Loucy (cell line): Measurements from ENCODE around the gene GTPBP6.

Source experiments
- H2AFZ ChIP-seq: fragments of 200-600 bp; sonication (generic); 2 replicates; pipeline ENCODE4 v1.6.0; 2016; ENCODE audit warnings: antibody characterized with exemption, mild to moderate bottlenecking, low read length, moderate library complexity
- H3F3A ChIP-seq: fragments of 200-600 bp; 2 replicates; pipeline ENCODE4 v1.6.0; 2016; ENCODE audit warnings: antibody characterized with exemption, low read depth, mild to moderate bottlenecking
- H3K27me3 ChIP-seq: fragments of 200-600 bp; sonication (generic); 2 replicates; pipeline ENCODE4 v1.6.1; 2014; ENCODE audit warnings: low read length, mild to moderate bottlenecking; ENCODE audit not compliant: insufficient read depth, poor library complexity, severe bottlenecking
- H3K36me3 ChIP-seq: fragments of 200-600 bp; sonication (generic); 2 replicates; pipeline ENCODE4 v1.6.1; 2016; ENCODE audit warnings: low read length; ENCODE audit not compliant: insufficient read depth
- H3K4me1 ChIP-seq: fragments of 200-600 bp; sonication (generic); 2 replicates; pipeline ENCODE4 v1.5.1; 2014; ENCODE audit warnings: low read length, mild to moderate bottlenecking; ENCODE audit not compliant: insufficient read depth, poor library complexity, severe bottlenecking
- H3K4me2 ChIP-seq: fragments of 200-600 bp; sonication (generic); 2 replicates; pipeline ENCODE4 v1.6.0; 2014; ENCODE audit warnings: antibody characterized with exemption, low read length, low read depth, mild to moderate bottlenecking; ENCODE audit not compliant: poor library complexity, severe bottlenecking
- H3K4me3 ChIP-seq: fragments of 200-600 bp; sonication (generic); 2 replicates; pipeline ENCODE4 v1.5.1; 2014; ENCODE audit warnings: low read length, mild to moderate bottlenecking, mixed read lengths; ENCODE audit not compliant: poor library complexity, severe bottlenecking
- H3K79me2 ChIP-seq: fragments of 200-600 bp; sonication (generic); 2 replicates; pipeline ENCODE4 v1.6.1; 2014; ENCODE audit warnings: low read length; ENCODE audit not compliant: insufficient read depth
- H3K9ac ChIP-seq: fragments of 200-600 bp; sonication (generic); 2 replicates; pipeline ENCODE4 v1.6.0; 2014; ENCODE audit warnings: mild to moderate bottlenecking, low read depth, low read length, moderate library complexity; ENCODE audit not compliant: poor library complexity, severe bottlenecking
- H3K9me2 ChIP-seq: fragments of 200-600 bp; sonication (generic); replicated peaks from 2 replicates; pipeline ENCODE4 v1.6.1; 2016; ENCODE audit warnings: low read depth, low read length, mixed read lengths
- H3K9me3 ChIP-seq: fragments of 200-600 bp; sonication (generic); 2 replicates; pipeline ENCODE4 v1.6.1; 2014; ENCODE audit warnings: mild to moderate bottlenecking, antibody characterized with exemption, low read length, low read depth; ENCODE audit not compliant: insufficient read depth
- H4K20me1 ChIP-seq: fragments of 200-600 bp; sonication (generic); 2 replicates; pipeline ENCODE4 v1.6.0; 2014; ENCODE audit warnings: antibody characterized with exemption, low read length, mild to moderate bottlenecking; ENCODE audit not compliant: insufficient read depth, poor library complexity, severe bottlenecking
- CTCF ChIP-seq: fragments of 200-600 bp; sonication (generic); conservative IDR thresholded peaks from 2 replicates; pipeline ENCODE4 v1.5.1; 2014; ENCODE audit warnings: mild to moderate bottlenecking, antibody characterized with exemption, low read length
- EZH2phosphoT487 ChIP-seq: fragments of 200-600 bp; IDR thresholded peaks from 2 replicates; pipeline ENCODE4 v1.6.1; 2018; ENCODE audit warnings: antibody characterized with exemption, mild to moderate bottlenecking, moderate library complexity, borderline replicate concordance

GTPBP6 gene

DNA sequence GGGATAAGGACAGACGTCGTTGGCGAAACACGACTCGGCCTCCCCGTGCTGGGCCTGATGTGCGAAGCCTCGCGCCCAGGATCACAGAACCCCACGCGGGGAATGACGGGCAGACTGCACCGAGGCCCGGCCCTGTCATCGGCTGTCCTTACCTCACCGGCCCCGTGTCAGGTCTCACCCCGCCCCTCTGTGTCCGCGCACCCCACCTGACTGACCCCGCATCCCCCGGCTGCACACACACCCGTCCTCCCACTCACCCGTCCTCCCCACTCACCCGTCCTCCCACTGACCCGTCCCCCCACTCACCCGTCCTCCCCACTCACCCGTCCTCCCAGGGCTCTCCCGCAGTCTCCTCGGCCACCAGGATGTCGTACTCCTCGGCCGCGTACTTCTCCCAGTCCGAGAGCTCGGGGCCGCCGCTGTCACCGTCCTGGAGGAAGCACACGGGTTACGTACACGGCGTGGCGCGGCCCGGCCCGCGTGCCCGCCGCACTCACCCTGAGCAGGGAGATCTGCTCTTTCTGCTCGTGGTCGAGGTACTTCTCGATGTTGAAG is 19.8 kb upstream of the GTPBP6 start:
- Histone ChIP-seq H3K9me3 (no peaks in the 10 kb centered on the region), H3K9me2 (no peaks in the 10 kb centered on the region), H3K4me3 (no peak overlapping the region), H3K4me2 (no peak overlapping the region), H4K20me1 (no peaks in the 10 kb centered on the region), H3F3A (no peaks in the 10 kb centered on the region), H3K27me3 (no peaks in the 10 kb centered on the region), H3K4me1 (no peaks in the 10 kb centered on the region), H2AFZ (no peak overlapping the region), H3K79me2 (no peaks in the 10 kb centered on the region), H3K9ac (no peak overlapping the region), H3K36me3 (no peaks in the 10 kb centered on the region; the same call in 1 of the 2 replicates)
- TF ChIP-seq EZH2phosphoT487 (no peak), CTCF (no peak)

GRCh38 chrX:337331-337831 is 18.8 kb upstream of the GTPBP6 start:
- H3K36me3 ChIP-seq: no peaks in the 10 kb centered on the region; the same call in 1 of the 2 replicates
- H3K9me3 ChIP-seq: no peaks in the 10 kb centered on the region

DNA sequence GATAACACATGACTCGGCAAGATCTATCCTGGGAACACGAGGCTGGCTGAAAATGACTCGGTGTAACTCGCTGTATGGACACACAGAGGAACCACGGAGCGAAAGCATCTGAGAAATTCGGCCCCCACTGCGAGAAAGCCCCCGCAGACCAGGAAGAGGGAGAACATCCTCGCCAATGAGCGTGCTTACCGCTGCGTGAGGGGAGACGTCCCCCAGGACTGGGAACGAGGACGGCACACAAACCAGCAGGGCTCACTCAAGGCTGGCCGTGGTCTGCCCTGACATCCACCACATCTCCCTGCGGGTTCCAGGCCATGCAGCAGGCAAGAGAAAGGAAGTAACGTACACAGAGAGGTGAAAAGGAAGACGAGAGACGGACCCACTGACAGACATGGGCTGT is 17.6 kb upstream of the GTPBP6 start:
- Histone ChIP-seq H3K9me3 (no peaks in the 10 kb centered on the region), H3K4me3 (no peak overlapping the region)
- TF ChIP-seq CTCF (no peak), EZH2phosphoT487 (no peak)

More at GRCh38 chrX:337331-337831, 18.8 kb upstream of the GTPBP6 start:
- H3K4me1 ChIP-seq: no peaks in the 10 kb centered on the region
- H3K79me2 ChIP-seq: no peaks in the 10 kb centered on the region
- H3K9me2 ChIP-seq: no peaks in the 10 kb centered on the region
- H3K9ac ChIP-seq: no peak overlapping the region
- H3K4me2 ChIP-seq: no peak overlapping the region
- no peaks in the 10 kb centered on the region for H3F3A ChIP-seq
- H3K4me3 ChIP-seq: no peak overlapping the region
- no peak for TF ChIP-seq EZH2phosphoT487
- TF ChIP-seq CTCF: no peak
- no peaks in the 10 kb centered on the region for H4K20me1 ChIP-seq
- no peak overlapping the region for H2AFZ ChIP-seq
- H3K27me3 ChIP-seq: no peaks in the 10 kb centered on the region

More for the DNA sequence above, 17.6 kb upstream of the GTPBP6 start:
- Histone ChIP-seq H2AFZ (no peak overlapping the region), H3K9ac (no peak overlapping the region), H3K27me3 (no peaks in the 10 kb centered on the region), H4K20me1 (no peaks in the 10 kb centered on the region), H3F3A (no peaks in the 10 kb centered on the region), H3K4me1 (no peaks in the 10 kb centered on the region), H3K36me3 (no peaks in the 10 kb centered on the region; the same call in 1 of the 2 replicates), H3K4me2 (no peak overlapping the region), H3K9me2 (no peaks in the 10 kb centered on the region), H3K79me2 (no peaks in the 10 kb centered on the region)
